ENCODE measurements around the gene RBFA. TPM values are rescaled to one million over a fixed set of nuclear protein-coding genes. Genes with fewer than 3 reads are reported as not detected.
A peak's percentile ranks its signal among the peaks of the same experiment; 100 is the strongest.

Gene RBFA, protein sequence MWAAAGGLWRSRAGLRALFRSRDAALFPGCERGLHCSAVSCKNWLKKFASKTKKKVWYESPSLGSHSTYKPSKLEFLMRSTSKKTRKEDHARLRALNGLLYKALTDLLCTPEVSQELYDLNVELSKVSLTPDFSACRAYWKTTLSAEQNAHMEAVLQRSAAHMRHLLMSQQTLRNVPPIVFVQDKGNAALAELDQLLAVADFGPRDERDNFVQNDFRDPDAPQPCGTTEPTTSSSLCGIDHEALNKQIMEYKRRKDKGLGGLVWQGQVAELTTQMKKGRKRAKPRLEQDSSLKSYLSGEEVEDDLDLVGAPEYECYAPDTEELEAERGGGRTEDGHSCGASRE
- polyA plus RNA-seq (2011; rRNA removed): 32.6 and 32.8 TPM in 2 replicates
- polyA minus RNA-seq (2011; rRNA and poly(A)+ RNA removed): 20.6 and 20.9 TPM in 2 replicates

DNA sequence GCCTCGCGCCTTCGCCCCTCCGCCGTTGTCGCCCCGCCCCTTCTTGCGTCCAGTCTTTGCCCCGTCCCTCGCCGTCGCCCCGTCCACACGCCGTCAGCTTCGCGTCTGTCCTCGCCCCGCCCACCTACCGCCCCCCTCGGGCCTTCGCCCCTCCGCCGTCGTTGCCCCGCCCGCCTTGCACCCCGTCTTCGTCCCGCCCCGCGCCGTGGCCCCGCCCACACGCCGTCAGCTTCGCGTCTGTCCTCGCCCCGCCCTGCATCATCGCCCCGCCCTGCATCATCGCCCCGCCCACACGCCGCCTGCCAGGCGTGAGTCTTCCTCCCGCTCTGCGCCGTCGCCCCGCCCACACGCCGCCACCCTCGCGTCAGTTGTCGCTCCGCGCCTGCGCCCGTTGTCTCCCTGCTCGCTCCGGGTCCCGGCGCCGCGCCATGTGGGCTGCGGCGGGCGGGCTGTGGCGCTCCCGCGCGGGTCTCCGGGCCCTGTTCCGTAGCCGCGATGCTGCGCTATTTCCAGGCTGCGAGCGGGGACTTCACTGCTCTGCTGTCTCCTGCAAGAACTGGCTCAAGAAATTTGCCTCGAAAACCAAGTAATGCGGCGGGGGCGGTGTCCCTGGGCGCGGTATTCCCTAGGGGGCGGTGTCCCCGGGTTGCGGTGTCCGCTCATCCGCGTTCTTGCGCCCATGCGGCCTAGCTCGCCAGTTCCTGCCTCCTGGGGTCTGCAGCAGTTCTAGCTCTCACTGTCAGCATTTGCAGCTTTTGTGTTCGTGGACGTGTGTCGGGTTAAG, at the start of gene RBFA:
RBFA (plus strand) TSS at position 367 of the 784 bp plus-strand sequence; CDS start at position 429, 62 bp downstream.
- peak within 1 kb of the TSS; percentile 89 for H3K27ac ChIP-seq (ENCODE audit: low read depth, low read length)

DNA sequence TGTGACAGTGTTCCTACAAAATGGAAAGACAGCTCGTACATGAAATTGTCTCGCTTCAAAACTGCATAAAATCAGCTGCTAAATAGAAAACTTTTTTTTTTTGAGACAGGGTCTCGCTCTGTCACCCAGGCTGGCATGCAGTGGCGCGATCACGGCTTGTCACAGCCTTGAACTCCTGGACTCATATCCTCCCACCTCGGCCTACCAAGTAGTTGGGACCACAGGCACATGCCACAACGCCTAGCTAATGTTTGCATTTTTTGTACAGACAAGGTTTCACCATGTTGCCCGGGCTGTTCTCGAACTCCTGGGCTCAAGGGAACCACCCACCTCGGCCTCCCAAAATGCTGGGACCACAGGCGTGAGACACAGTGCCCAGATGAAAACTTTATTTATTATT, 49.1 kb upstream of the RBFA start:
- H3K27ac ChIP-seq (ENCODE audit: low read depth, low read length): no peak overlapping the region
- TF ChIP-seq, protein P1, sequence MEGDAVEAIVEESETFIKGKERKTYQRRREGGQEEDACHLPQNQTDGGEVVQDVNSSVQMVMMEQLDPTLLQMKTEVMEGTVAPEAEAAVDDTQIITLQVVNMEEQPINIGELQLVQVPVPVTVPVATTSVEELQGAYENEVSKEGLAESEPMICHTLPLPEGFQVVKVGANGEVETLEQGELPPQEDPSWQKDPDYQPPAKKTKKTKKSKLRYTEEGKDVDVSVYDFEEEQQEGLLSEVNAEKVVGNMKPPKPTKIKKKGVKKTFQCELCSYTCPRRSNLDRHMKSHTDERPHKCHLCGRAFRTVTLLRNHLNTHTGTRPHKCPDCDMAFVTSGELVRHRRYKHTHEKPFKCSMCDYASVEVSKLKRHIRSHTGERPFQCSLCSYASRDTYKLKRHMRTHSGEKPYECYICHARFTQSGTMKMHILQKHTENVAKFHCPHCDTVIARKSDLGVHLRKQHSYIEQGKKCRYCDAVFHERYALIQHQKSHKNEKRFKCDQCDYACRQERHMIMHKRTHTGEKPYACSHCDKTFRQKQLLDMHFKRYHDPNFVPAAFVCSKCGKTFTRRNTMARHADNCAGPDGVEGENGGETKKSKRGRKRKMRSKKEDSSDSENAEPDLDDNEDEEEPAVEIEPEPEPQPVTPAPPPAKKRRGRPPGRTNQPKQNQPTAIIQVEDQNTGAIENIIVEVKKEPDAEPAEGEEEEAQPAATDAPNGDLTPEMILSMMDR (IDR thresholded peaks at IDR 0.05; ENCODE audit: low read depth, low read length): no peak
- H3K9me3 ChIP-seq (ENCODE audit: control insufficient read depth, insufficient read depth, low read length): no peaks in the 10 kb centered on the region; the same call in 1 of the 2 replicates
- H3K27me3 ChIP-seq (ENCODE audit: control insufficient read depth, insufficient read depth, low read length): no peaks in the 10 kb centered on the region
- no peak for DNase-seq (ENCODE audit: low read depth, low spot score)
- POLR2A ChIA-PET: interaction anchor here (0.7 kb wide), 1 partner anchor 12 kb away, joined by 3 read pairs; no protein-coding TSS in a partner anchor
- CTCF ChIA-PET: no interaction called here
- H3K4me3 ChIP-seq (ENCODE audit: low read depth, low read length): no peak overlapping the region

More for the DNA sequence above, at the start of gene RBFA:
- peak within 1 kb of the TSS; percentile 81 for H3K4me3 ChIP-seq (ENCODE audit: low read depth, low read length)
- ChIA-PET POLR2A (interaction anchor here (0.5 to 2.1 kb wide), 11 partner anchors 24 to 356 kb away, joined by 3 to 21 read pairs (median 4); partner anchors contain the start of genes ADNP2, HSBP1L1 and TXNL4A), CTCF (interaction anchor here (0.6 to 1.6 kb wide), 8 partner anchors 12 to 354 kb away, joined by 3 to 6 read pairs (median 3); no protein-coding TSS in a partner anchor)
- H3K9me3 ChIP-seq (ENCODE audit: control insufficient read depth, insufficient read depth, low read length): no peaks in the 10 kb centered on the region
- peak; percentile 98 for DNase-seq (ENCODE audit: low read depth, low spot score)
- TF ChIP-seq, protein P1 (IDR thresholded peaks at IDR 0.05; ENCODE audit: low read depth, low read length): peak; percentile 53
- H3K27me3 ChIP-seq (ENCODE audit: control insufficient read depth, insufficient read depth, low read length): no peaks in the 10 kb centered on the region

DNA sequence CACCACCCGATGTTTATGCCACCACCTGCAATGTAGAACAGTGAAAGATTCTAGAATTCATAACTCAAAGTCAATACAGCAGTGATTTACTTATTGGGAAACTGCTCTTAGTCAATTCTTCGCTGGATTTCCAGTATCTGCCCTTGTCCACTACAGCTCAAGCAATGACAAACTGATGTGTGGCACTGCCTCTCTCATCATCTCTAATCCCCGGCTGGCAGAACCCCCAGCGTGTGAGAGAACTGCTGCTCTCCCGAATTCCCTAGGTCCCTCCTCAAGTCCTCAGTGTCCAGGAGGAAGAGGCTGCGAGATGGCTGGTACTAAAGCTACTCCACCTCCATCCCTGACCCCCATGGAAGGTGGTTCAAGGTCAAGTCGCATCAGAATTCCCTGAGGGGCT, 47.5 kb upstream of the RBFA start:
- H3K27me3 ChIP-seq (ENCODE audit: control insufficient read depth, insufficient read depth, low read length): no peaks in the 10 kb centered on the region
- H3K27ac ChIP-seq (ENCODE audit: low read depth, low read length): no peak overlapping the region
- TF ChIP-seq, protein P1 (IDR thresholded peaks at IDR 0.05; ENCODE audit: low read depth, low read length): no peak
- peak overlapping the region; percentile 99 for H3K4me3 ChIP-seq (ENCODE audit: low read depth, low read length)
- POLR2A ChIA-PET: interaction anchor here (0.7 kb wide), 1 partner anchor 48 kb away, joined by 4 read pairs; the partner anchor contains the start of gene RBFA
- no peaks in the 10 kb centered on the region; the same call in 1 of the 2 replicates for H3K9me3 ChIP-seq (ENCODE audit: control insufficient read depth, insufficient read depth, low read length)
- CTCF ChIA-PET: no interaction called here
- no peak for DNase-seq (ENCODE audit: low read depth, low spot score)

DNA sequence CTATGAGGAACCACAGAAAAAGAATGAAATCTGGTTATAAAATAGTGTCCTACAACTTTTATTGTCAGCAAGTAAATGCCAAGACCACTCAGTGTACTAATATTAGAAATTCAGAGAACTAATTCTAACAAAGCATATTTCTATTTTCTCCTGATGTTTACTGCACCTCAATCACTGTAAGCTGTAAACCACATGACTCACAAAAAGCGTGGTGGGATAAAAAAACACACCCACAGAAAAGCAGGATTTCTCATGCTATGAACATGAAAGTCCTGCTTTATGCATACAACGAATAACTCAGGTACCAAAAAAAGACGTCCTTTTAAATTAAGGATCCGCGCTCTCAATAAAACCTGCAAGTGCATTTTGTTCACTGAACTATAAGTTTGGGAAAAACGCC, 46.7 kb upstream of the RBFA start:
- DNase-seq (ENCODE audit: low read depth, low spot score): no peak
- POLR2A ChIA-PET: interaction anchor here (0.7 kb wide), 1 partner anchor 36 kb away, joined by 3 read pairs; the partner anchor contains the start of gene SLC66A2
- CTCF ChIA-PET: no interaction called here
- TF ChIP-seq, protein P1 (IDR thresholded peaks at IDR 0.05; ENCODE audit: low read depth, low read length): no peak
- peak overlapping the region; percentile 99 for H3K4me3 ChIP-seq (ENCODE audit: low read depth, low read length)
- peak overlapping the region; percentile 69 for H3K27ac ChIP-seq (ENCODE audit: low read depth, low read length)
- H3K9me3 ChIP-seq (ENCODE audit: control insufficient read depth, insufficient read depth, low read length): no peaks in the 10 kb centered on the region; the same call in 1 of the 2 replicates
- no peaks in the 10 kb centered on the region for H3K27me3 ChIP-seq (ENCODE audit: control insufficient read depth, insufficient read depth, low read length)
